T47D (cell line): ENCODE data around the gene IL21R.

Source experiments
- DNase-seq, 2 experiments: peaks; one replicate each; pipeline versions ENCODE4 v3.0.0 to v3.0.0-alpha.2; 2011 to 2012; ENCODE audit warnings: low read depth in 1 of 2, low spot score in 1 of 2
- JUND ChIP-seq: IDR thresholded peaks from 2 replicates; pipeline ENCODE4 v1.6.1; 2012; ENCODE audit warnings: low read depth
- in situ Hi-C: cut with HindIII; loops from 2 replicates; pipeline ENCODE4 v1.10.0; 2016; ENCODE audit warnings: low sequenced_read_pairs, low pct_unique_long_range_greater_than_20kb

The IL21R gene

GRCh38 chr16:27462200-27462845 is 60.3 kb downstream of the IL21R start:
- no peak for DNase-seq
- in situ Hi-C loops: no loop called here
- TF ChIP-seq JUND: no peak

- no peak for TF ChIP-seq JUND
- in situ Hi-C loops: no loop called here
- DNase-seq: no peak
Observed at GRCh38 chr16:27462846-27463682, 61.1 kb downstream of the IL21R start.

- no peak for TF ChIP-seq JUND
- in situ Hi-C loops: no loop called here
- no peak for DNase-seq
Observed at GRCh38 chr16:27463741-27464591, 62.0 kb downstream of the IL21R start.

GRCh38 chr16:27464626-27465482 is 62.9 kb downstream of the IL21R start:
- TF ChIP-seq JUND: no peak
- in situ Hi-C loops: no loop called here
- DNase-seq: no peak

GRCh38 chr16:27465483-27465879 is 63.5 kb downstream of the IL21R start:
- DNase-seq: no peak
- TF ChIP-seq JUND: no peak
- in situ Hi-C loops: no loop called here

GRCh38 chr16:27468941-27469531 is 67.1 kb downstream of the IL21R start:
- in situ Hi-C loops: no loop called here
- no peak for DNase-seq
- no peak for TF ChIP-seq JUND

GRCh38 chr16:27470567-27471431 is 68.8 kb downstream of the IL21R start:
- TF ChIP-seq JUND: no peak
- in situ Hi-C loops: no loop called here
- DNase-seq: no peak

- TF ChIP-seq JUND: no peak
- in situ Hi-C loops: no loop called here
- DNase-seq: no peak
Observed at GRCh38 chr16:27471661-27472060, 69.7 kb downstream of the IL21R start.

GRCh38 chr16:27472091-27473020 is 70.4 kb downstream of the IL21R start:
- TF ChIP-seq JUND: no peak
- DNase-seq: no peak
- in situ Hi-C loops: no loop called here
